Hematopoietic multipotent progenitor cell treated with erythropoietin and hydrocortisone succinate and interleukin-3 and kit ligand, for 17 days (in vitro differentiated cells): Measurements from ENCODE around the gene SCN8A.
"Not testable (repeated sequence)": the region's sequence is repeated elsewhere in the genome, so short reads cannot be mapped to it uniquely, and the experiment has no call there.

Source experiments
- DNase-seq: peaks from one replicate; pipeline ENCODE4 v3.0.0-alpha.2; 2015; ENCODE audit warnings: low spot score

The SCN8A gene

GRCh38 chr12:51625370-51625769 lies 34.3 kb downstream of the SCN8A start:
- no peak for DNase-seq

- no peak for DNase-seq
These were observed 35.1 kb downstream of the SCN8A start for GRCh38 chr12:51626115-51626514.

GRCh38 chr12:51626629-51627028 lies 35.6 kb downstream of the SCN8A start:
- DNase-seq: no peak

- no peak for DNase-seq
These were observed 39.3 kb downstream of the SCN8A start for GRCh38 chr12:51630256-51630880.

GRCh38 chr12:51630986-51631385 lies 40.0 kb downstream of the SCN8A start:
- DNase-seq: no peak

- DNase-seq: no peak
These were observed 40.6 kb downstream of the SCN8A start for GRCh38 chr12:51631591-51631990.

GRCh38 chr12:51632623-51633022 lies 41.6 kb downstream of the SCN8A start:
- DNase-seq: no peak

GRCh38 chr12:51635346-51635745 lies 44.3 kb downstream of the SCN8A start:
- no peak for DNase-seq

- no peak for DNase-seq
These were observed 45.5 kb downstream of the SCN8A start for GRCh38 chr12:51636581-51636980.

GRCh38 chr12:51636986-51637385 lies 46.0 kb downstream of the SCN8A start:
- DNase-seq: no peak

- DNase-seq: no peak
These were observed 48.3 kb downstream of the SCN8A start for GRCh38 chr12:51639361-51639760.

- DNase-seq: no peak
These were observed 51.3 kb downstream of the SCN8A start for GRCh38 chr12:51642286-51642685.

- no peak for DNase-seq
These were observed 52.9 kb downstream of the SCN8A start for GRCh38 chr12:51643951-51644350.

GRCh38 chr12:51644691-51645090 lies 53.7 kb downstream of the SCN8A start:
- DNase-seq: not testable (repeated sequence)

- no peak for DNase-seq
These were observed 54.9 kb downstream of the SCN8A start for GRCh38 chr12:51645961-51646360.

- no peak for DNase-seq
These were observed 56.6 kb downstream of the SCN8A start for GRCh38 chr12:51647647-51648046.

GRCh38 chr12:51653431-51653830 lies 62.4 kb downstream of the SCN8A start:
- DNase-seq: no peak

GRCh38 chr12:51661199-51661598 lies 70.2 kb downstream of the SCN8A start:
- no peak for DNase-seq

- DNase-seq: no peak
These were observed 70.8 kb downstream of the SCN8A start for GRCh38 chr12:51661836-51662235.

GRCh38 chr12:51662728-51663154 lies 71.7 kb downstream of the SCN8A start:
- DNase-seq: no peak

GRCh38 chr12:51663390-51663789 lies 72.4 kb downstream of the SCN8A start:
- no peak for DNase-seq

GRCh38 chr12:51666696-51667095 lies 75.7 kb downstream of the SCN8A start:
- DNase-seq: no peak

GRCh38 chr12:51667269-51667668 lies 76.2 kb downstream of the SCN8A start:
- no peak for DNase-seq

- DNase-seq: no peak
These were observed 78.2 kb downstream of the SCN8A start for GRCh38 chr12:51669271-51669670.

- DNase-seq: no peak
These were observed 79.0 kb downstream of the SCN8A start for GRCh38 chr12:51669996-51670395.
